HepG2 (cell line): ENCODE results near the gene PCSK5. TPM values are rescaled to one million over a fixed set of nuclear protein-coding genes. Genes with fewer than 3 reads are reported as not detected.

ENCODE experiments used
- ATAC-seq: fragments of 200-7000 bp; cut with Tn5 transposase; 3 replicates; pipeline ENCODE4 v1.9.1; 2020; ENCODE audit warnings: mild to moderate bottlenecking, moderate library complexity
- BruUV-seq: library from RNA; stranded (reverse); fragments of 400-500 nt; replicated peaks from 2 replicates; lab custom pipeline; 2021; lab: Mats Ljungman, UMichigan
- CTCF ChIA-PET: fragments of 300-600 bp; formaldehyde crosslinking; extraction: SDS; loops from one replicate; lab custom pipeline; 2021; ENCODE audit warnings: low total read pairs, inconsistent platforms, low intra/inter-chr PET ratio; lab: Yijun Ruan, JAX
- POLR2A ChIA-PET: fragments of 350-600 bp; sonication (Branson Sonifier 250); formaldehyde crosslinking; loops from one replicate; lab custom pipeline; 2020; ENCODE audit warnings: antibody characterized with exemption, inconsistent platforms; lab: Yijun Ruan, JAX
- DNase-seq: peaks from one replicate; pipeline ENCODE4 v3.0.0-alpha.2; 2015; ENCODE audit warnings: low spot score
- FAIRE-seq: peaks from 3 replicates; lab custom pipeline; 2011; peaks lifted over from hg19 to GRCh38; lab: Jason Lieb, UNC
- H2AFZ ChIP-seq: one replicate; pipeline ENCODE4 v1.6.1; 2011; ENCODE audit warnings: low read length, inconsistent platforms
- H3K27ac ChIP-seq: fragments of 300-600 bp; 3 replicates; pipeline ENCODE4 v1.8.0; 2011; ENCODE audit warnings: mixed run types, mild to moderate bottlenecking, mixed read lengths, low read length, inconsistent platforms; ENCODE audit not compliant: insufficient read depth; ENCODE audit errors: extremely low read length
- H3K27me3 ChIP-seq, 2 experiments: fragments of 200-600 bp in 1 of 2; 2 replicates in 1 of 2; 3 replicates in 1 of 2; pipeline versions ENCODE4 v1.6.0 to v1.8.0; 2011; ENCODE audit warnings: low read length in 2 of 2, mild to moderate bottlenecking in 2 of 2, moderate library complexity in 2 of 2, inconsistent platforms in 1 of 2; ENCODE audit not compliant: insufficient read depth in 2 of 2, control insufficient read depth in 1 of 2
- H3K36me3 ChIP-seq, 2 experiments: fragments of 200-600 bp in 1 of 2; replicated peaks in 1 of 2; 2 replicates in 1 of 2; 3 replicates in 1 of 2; pipeline versions ENCODE4 v1.5.1 to v1.8.0; 2011; ENCODE audit warnings: low read length in 2 of 2, inconsistent platforms in 1 of 2; ENCODE audit not compliant: insufficient read depth in 2 of 2, control insufficient read depth in 1 of 2
- H3K4me1 ChIP-seq: 2 replicates; pipeline ENCODE4 v1.5.1; 2012; ENCODE audit warnings: low read length, inconsistent platforms; ENCODE audit not compliant: insufficient read depth
- H3K4me2 ChIP-seq: 2 replicates; pipeline ENCODE4 v1.6.0; 2011; ENCODE audit warnings: low read depth, low read length, inconsistent platforms
- H3K4me3 ChIP-seq, 3 experiments: fragments of 200-600 bp in 1 of 3; sonication (generic), shearing (Covaris generic) in 1 of 3; replicated peaks in 1 of 3; 2 replicates each; pipeline ENCODE4 v1.5.1; 2011 to 2016; ENCODE audit warnings: low read length in 3 of 3, inconsistent platforms in 2 of 3, low read depth in 2 of 3, mild to moderate bottlenecking in 2 of 3, control low read depth in 1 of 3, mixed read lengths in 1 of 3; ENCODE audit not compliant: insufficient read depth in 1 of 3
- H3K79me2 ChIP-seq: one replicate; pipeline ENCODE4 v1.6.1; 2011; ENCODE audit warnings: low read length, inconsistent platforms; ENCODE audit not compliant: insufficient read depth
- H3K9ac ChIP-seq: 2 replicates; pipeline ENCODE4 v1.6.0; 2011; ENCODE audit warnings: mild to moderate bottlenecking, low read depth, low read length, inconsistent platforms; ENCODE audit not compliant: insufficient read depth
- H3K9me3 ChIP-seq: 2 replicates; pipeline ENCODE4 v1.5.1; 2012; ENCODE audit warnings: mild to moderate bottlenecking, low read length
- H4K20me1 ChIP-seq: 2 replicates; pipeline ENCODE4 v1.6.0; 2011; ENCODE audit warnings: inconsistent platforms, mild to moderate bottlenecking, low read length, moderate library complexity; ENCODE audit not compliant: insufficient read depth
- AGO2 ChIP-seq: fragments of 200-400 bp; formaldehyde crosslinking; optimal IDR thresholded peaks from 2 replicates; pipeline ENCODE3; 2017; ENCODE audit warnings: mild to moderate bottlenecking, low read depth, low read length, moderate library complexity
- BCL6 ChIP-seq: IDR thresholded peaks from 2 replicates; pipeline ENCODE4 v1.6.1; 2016; ENCODE audit warnings: missing genetic modification reagents, missing compliant biosample characterization
- CHD2 ChIP-seq: IDR thresholded peaks from 2 replicates; pipeline ENCODE4 v1.6.1; 2011; ENCODE audit warnings: low read depth, low read length, improper control_type of control experiment
- GLMP ChIP-seq: sonication (generic); formaldehyde crosslinking; IDR thresholded peaks from 2 replicates; pipeline ENCODE4 v1.9.0; 2021; ENCODE audit warnings: missing genetic modification reagents, mild to moderate bottlenecking, borderline replicate concordance
- SMC3 ChIP-seq: IDR thresholded peaks from 2 replicates; pipeline ENCODE4 v1.6.1; 2011; ENCODE audit warnings: low read length, improper control_type of control experiment
- SRSF9 ChIP-seq: fragments of 200-400 bp; formaldehyde crosslinking; IDR thresholded peaks from 2 replicates; pipeline ENCODE4 v1.6.1; 2018; ENCODE audit warnings: borderline replicate concordance, mild to moderate bottlenecking, low read depth, low read length; ENCODE audit not compliant: insufficient read depth, poor library complexity, severe bottlenecking
- TBL1XR1 ChIP-seq: fragments of 150-350 bp; IDR thresholded peaks from 2 replicates; pipeline ENCODE4 v1.6.1; 2014; ENCODE audit warnings: borderline replicate concordance, low read length; ENCODE audit not compliant: partially characterized antibody
- TRAFD1 ChIP-seq: sonication (generic); formaldehyde crosslinking; IDR thresholded peaks from 2 replicates; pipeline ENCODE4 v1.5.1; 2020; ENCODE audit warnings: missing genetic modification reagents, mild to moderate bottlenecking, borderline replicate concordance
- ZBTB1 ChIP-seq: sonication (generic); formaldehyde crosslinking; IDR thresholded peaks from 2 replicates; pipeline ENCODE4 v1.4.0; 2020; ENCODE audit warnings: missing genetic modification reagents, borderline replicate concordance
- ZBTB43 ChIP-seq: sonication (generic); formaldehyde crosslinking; conservative IDR thresholded peaks from 2 replicates; pipeline ENCODE4 v1.4.0; 2020; ENCODE audit warnings: missing genetic modification reagents
- ZNF468 ChIP-seq: sonication (generic); formaldehyde crosslinking; IDR thresholded peaks from 2 replicates; pipeline ENCODE4 v1.8.0; 2022; ENCODE audit warnings: mild to moderate bottlenecking, moderate library complexity, missing genetic modification reagents
- ZNF720 ChIP-seq: sonication (generic); formaldehyde crosslinking; IDR thresholded peaks from 2 replicates; pipeline ENCODE4 v1.4.0; 2020; ENCODE audit warnings: missing genetic modification reagents
- WGBS: methylation state at CpG from one replicate; pipeline ENCODE4 v1.1.6; 2017; ENCODE audit warnings: low lambda C conversion rate; 5-methylcytosine and 5-hydroxymethylcytosine counted together
- in situ Hi-C: cut with HindIII; loops from 2 replicates; pipeline ENCODE4 v1.10.0; 2017; ENCODE audit warnings: low pct_unique_long_range_greater_than_20kb; ENCODE audit not compliant: extremely low pct_ligation_motif_present
- intact Hi-C: fragments of 100-400 bp; cut with micrococcal nuclease; formaldehyde crosslinking; loops from one replicate; pipeline ENCODE4 v1.10.0; 2022; ENCODE audit not compliant: unreplicated experiment
- polyA plus RNA-seq, 8 experiments: library from polyadenylated mRNA; depleted of rRNA in 3 of 8; stranded (reverse) in 7 of 8; unstranded in 1 of 8; fragments of >200 nt; fragmentation: Illumina TruSeq in 4 of 8; extraction: Trizol in 4 of 8; gene quantifications; 2 replicates each; pipeline versions ENCODE4 v1.2.1 to v1.2.3, GENCODE V29; 2011 to 2016; ENCODE audit warnings: low read depth in 4 of 8, missing spikeins in 1 of 8, mixed read lengths in 1 of 8; ENCODE audit not compliant: insufficient read depth in 1 of 8
- total RNA-seq, 5 experiments: library from RNA; depleted of rRNA; stranded (reverse); fragments of >200 nt; fragmentation: Illumina TruSeq; extraction: Trizol; gene quantifications; 2 replicates each; pipeline ENCODE4 v1.2.3, GENCODE V29; 2016; ENCODE audit warnings: low read depth in 1 of 5
- TF ChIP-seq, protein P1 (sequence below): IDR thresholded peaks from 2 replicates; pipeline ENCODE4 v1.6.1; 2016; ENCODE audit warnings: low read depth, control low read depth
- TF ChIP-seq, protein P2 (sequence below): sonication (generic); formaldehyde crosslinking; IDR thresholded peaks from 2 replicates; pipeline ENCODE4 v1.4.0; 2020; ENCODE audit warnings: missing genetic modification reagents, low read depth, mild to moderate bottlenecking, borderline replicate concordance
- TF ChIP-seq, protein P3 (sequence below), 2 experiments: sonication (generic) in 1 of 2; formaldehyde crosslinking in 1 of 2; IDR thresholded peaks; 2 replicates each; pipeline versions ENCODE4 v1.5.1 to v1.6.1; 2011 to 2020; ENCODE audit warnings: borderline replicate concordance in 1 of 2, low read depth in 1 of 2, low read length in 1 of 2, mild to moderate bottlenecking in 1 of 2, missing genetic modification reagents in 1 of 2, moderate library complexity in 1 of 2

PCSK5 gene
- total and polyA plus RNA-seq, 2 of the 13 experiments (the other 11 are each of a cell fraction or from before 2014, with no cell fraction given): 0.55 to 0.66 TPM

DNA sequence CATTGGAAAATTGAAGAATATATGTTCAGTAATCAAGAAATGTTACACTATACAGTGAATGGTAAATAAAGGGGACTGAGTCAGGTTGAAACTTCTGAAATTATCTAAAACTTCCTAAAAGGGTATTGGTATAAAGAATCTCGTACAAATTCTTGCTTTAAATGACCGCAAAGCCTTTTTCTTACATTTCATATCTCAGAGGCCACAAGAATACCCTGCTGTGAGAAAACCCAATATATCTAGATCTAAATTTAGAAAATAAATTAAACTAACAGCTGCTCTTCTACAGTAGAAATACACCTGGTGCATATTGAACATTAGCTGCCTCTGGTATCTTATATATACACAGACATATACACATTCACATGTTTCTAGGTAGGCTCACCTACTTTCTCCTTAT, 221.7 kb downstream of the PCSK5 start:
- CTCF ChIA-PET: no interaction called here
- in situ Hi-C loops: no loop called here
- no peak for TF ChIP-seq SRSF9
- no peak for TF ChIP-seq ZNF720
- TF ChIP-seq, protein P1, sequence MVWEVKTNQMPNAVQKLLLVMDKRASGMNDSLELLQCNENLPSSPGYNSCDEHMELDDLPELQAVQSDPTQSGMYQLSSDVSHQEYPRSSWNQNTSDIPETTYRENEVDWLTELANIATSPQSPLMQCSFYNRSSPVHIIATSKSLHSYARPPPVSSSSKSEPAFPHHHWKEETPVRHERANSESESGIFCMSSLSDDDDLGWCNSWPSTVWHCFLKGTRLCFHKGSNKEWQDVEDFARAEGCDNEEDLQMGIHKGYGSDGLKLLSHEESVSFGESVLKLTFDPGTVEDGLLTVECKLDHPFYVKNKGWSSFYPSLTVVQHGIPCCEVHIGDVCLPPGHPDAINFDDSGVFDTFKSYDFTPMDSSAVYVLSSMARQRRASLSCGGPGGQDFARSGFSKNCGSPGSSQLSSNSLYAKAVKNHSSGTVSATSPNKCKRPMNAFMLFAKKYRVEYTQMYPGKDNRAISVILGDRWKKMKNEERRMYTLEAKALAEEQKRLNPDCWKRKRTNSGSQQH: no peak
- TF ChIP-seq, protein P2, sequence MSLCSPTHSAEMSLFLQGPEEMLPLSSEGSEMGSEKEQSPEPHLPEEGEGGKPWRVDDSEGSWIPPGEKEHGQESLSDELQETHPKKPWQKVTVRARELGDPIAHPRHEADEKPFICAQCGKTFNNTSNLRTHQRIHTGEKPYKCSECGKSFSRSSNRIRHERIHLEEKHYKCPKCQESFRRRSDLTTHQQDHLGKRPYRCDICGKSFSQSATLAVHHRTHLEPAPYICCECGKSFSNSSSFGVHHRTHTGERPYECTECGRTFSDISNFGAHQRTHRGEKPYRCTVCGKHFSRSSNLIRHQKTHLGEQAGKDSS (CRISPR knock-in tag): no peak
- no peak for TF ChIP-seq TBL1XR1
- TF ChIP-seq ZBTB43: no peak
- TF ChIP-seq BCL6 (CRISPR knock-in tag): no peak
- no peak for TF ChIP-seq TRAFD1 (CRISPR knock-in tag)
- TF ChIP-seq SMC3: no peak
- TF ChIP-seq, protein P3, sequence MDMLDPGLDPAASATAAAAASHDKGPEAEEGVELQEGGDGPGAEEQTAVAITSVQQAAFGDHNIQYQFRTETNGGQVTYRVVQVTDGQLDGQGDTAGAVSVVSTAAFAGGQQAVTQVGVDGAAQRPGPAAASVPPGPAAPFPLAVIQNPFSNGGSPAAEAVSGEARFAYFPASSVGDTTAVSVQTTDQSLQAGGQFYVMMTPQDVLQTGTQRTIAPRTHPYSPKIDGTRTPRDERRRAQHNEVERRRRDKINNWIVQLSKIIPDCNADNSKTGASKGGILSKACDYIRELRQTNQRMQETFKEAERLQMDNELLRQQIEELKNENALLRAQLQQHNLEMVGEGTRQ (IDR thresholded peaks at IDR 0.05; ENCODE audit: low read depth, low read length): no peak
- TF ChIP-seq, protein P3 (CRISPR knock-in tag; IDR thresholded peaks at IDR 0.05; ENCODE audit: borderline replicate concordance): no peak
- no peak for TF ChIP-seq AGO2
- no peak for TF ChIP-seq ZBTB1
- no peak for TF ChIP-seq GLMP (CRISPR knock-in tag)
- TF ChIP-seq ZNF468 (CRISPR knock-in tag): no peak
- TF ChIP-seq CHD2: no peak

More for the DNA sequence above, 221.7 kb downstream of the PCSK5 start:
- H3K27me3 ChIP-seq: no peaks in the 10 kb centered on the region
- FAIRE-seq (no peak), DNase-seq (no peak), ATAC-seq (no peak)
- H3K4me2 ChIP-seq: no peak overlapping the region
- H2AFZ ChIP-seq: no peak overlapping the region
- H3K79me2 ChIP-seq: no peaks in the 10 kb centered on the region
- BruUV-seq: no TSS peak
- H3K27ac ChIP-seq: no peak overlapping the region
- no peaks in the 10 kb centered on the region for H3K36me3 ChIP-seq
- H3K9me3 ChIP-seq: no peaks in the 10 kb centered on the region
- no peak overlapping the region for H3K9ac ChIP-seq
- intact Hi-C loops: no loop called here
- H3K4me1 ChIP-seq: no peaks in the 10 kb centered on the region
- no peaks in the 10 kb centered on the region for H4K20me1 ChIP-seq
- H3K4me3 ChIP-seq: no peak overlapping the region
- WGBS: 48% methylated on average over 2 of the region's 2 CpGs
- POLR2A ChIA-PET: no interaction called here
